AG09319 (cell line): ENCODE measurements around the gene TBC1D9.

Source experiments
- DNase-seq: peaks from one replicate; pipeline ENCODE4 v3.0.0-alpha.2; 2010; ENCODE audit warnings: low read depth; ENCODE audit errors: extremely low read depth
- CTCF ChIP-seq: IDR thresholded peaks from 2 replicates; pipeline ENCODE4 v1.5.1; 2011; ENCODE audit warnings: low read depth, mild to moderate bottlenecking, inconsistent platforms, low read length, moderate library complexity

The TBC1D9 gene

GRCh38 chr4:140774510-140774909, 18.3 kb upstream of the TBC1D9 start:
- no peak for DNase-seq
- no peak for TF ChIP-seq CTCF

- no peak for DNase-seq
- no peak for TF ChIP-seq CTCF
Measured at GRCh38 chr4:140769209-140769608, 13.0 kb upstream of the TBC1D9 start.

GRCh38 chr4:140764785-140765392, 8.7 kb upstream of the TBC1D9 start:
- no peak for TF ChIP-seq CTCF
- no peak for DNase-seq

- no peak for TF ChIP-seq CTCF
- no peak for DNase-seq
Measured at GRCh38 chr4:140762202-140762601, 6.0 kb upstream of the TBC1D9 start.

GRCh38 chr4:140757232-140757630, 1.0 kb upstream of the TBC1D9 start:
- no peak for TF ChIP-seq CTCF
- no peak for DNase-seq

- DNase-seq: no peak
- no peak for TF ChIP-seq CTCF
Measured at GRCh38 chr4:140755774-140756318, 339 bp downstream of the TBC1D9 start.

- DNase-seq: no peak
- TF ChIP-seq CTCF: no peak
Measured at GRCh38 chr4:140754918-140755773, 1.0 kb downstream of the TBC1D9 start.
